HepG2 (cell line): ENCODE data around the gene HTRA2. TPM values are rescaled to one million over a fixed set of nuclear protein-coding genes. Genes with fewer than 3 reads are reported as not detected.

ENCODE experiments used
- ATAC-seq: fragments of 200-7000 bp; cut with Tn5 transposase; 3 replicates; pipeline ENCODE4 v1.9.1; 2020; ENCODE audit warnings: mild to moderate bottlenecking, moderate library complexity
- BruUV-seq: library from RNA; stranded (reverse); fragments of 400-500 nt; replicated peaks from 2 replicates; lab custom pipeline; 2021; lab: Mats Ljungman, UMichigan
- CTCF ChIA-PET: fragments of 300-600 bp; formaldehyde crosslinking; extraction: SDS; loops from one replicate; lab custom pipeline; 2021; ENCODE audit warnings: low total read pairs, inconsistent platforms, low intra/inter-chr PET ratio; lab: Yijun Ruan, JAX
- POLR2A ChIA-PET: fragments of 350-600 bp; sonication (Branson Sonifier 250); formaldehyde crosslinking; loops from one replicate; lab custom pipeline; 2020; ENCODE audit warnings: antibody characterized with exemption, inconsistent platforms; lab: Yijun Ruan, JAX
- DNase-seq: peaks from one replicate; pipeline ENCODE4 v3.0.0-alpha.2; 2015; ENCODE audit warnings: low spot score
- FAIRE-seq: peaks from 3 replicates; lab custom pipeline; 2011; peaks lifted over from hg19 to GRCh38; lab: Jason Lieb, UNC
- H2AFZ ChIP-seq: one replicate; pipeline ENCODE4 v1.6.1; 2011; ENCODE audit warnings: low read length, inconsistent platforms
- H3K27ac ChIP-seq: fragments of 300-600 bp; 3 replicates; pipeline ENCODE4 v1.8.0; 2011; ENCODE audit warnings: mixed run types, mild to moderate bottlenecking, mixed read lengths, low read length, inconsistent platforms; ENCODE audit not compliant: insufficient read depth; ENCODE audit errors: extremely low read length
- H3K27me3 ChIP-seq, 2 experiments: fragments of 200-600 bp in 1 of 2; 2 replicates in 1 of 2; 3 replicates in 1 of 2; pipeline versions ENCODE4 v1.6.0 to v1.8.0; 2011; ENCODE audit warnings: low read length in 2 of 2, mild to moderate bottlenecking in 2 of 2, moderate library complexity in 2 of 2, inconsistent platforms in 1 of 2; ENCODE audit not compliant: insufficient read depth in 2 of 2, control insufficient read depth in 1 of 2
- H3K36me3 ChIP-seq, 2 experiments: fragments of 200-600 bp in 1 of 2; replicated peaks in 1 of 2; 2 replicates in 1 of 2; 3 replicates in 1 of 2; pipeline versions ENCODE4 v1.5.1 to v1.8.0; 2011; ENCODE audit warnings: low read length in 2 of 2, inconsistent platforms in 1 of 2; ENCODE audit not compliant: insufficient read depth in 2 of 2, control insufficient read depth in 1 of 2
- H3K4me1 ChIP-seq: 2 replicates; pipeline ENCODE4 v1.5.1; 2012; ENCODE audit warnings: low read length, inconsistent platforms; ENCODE audit not compliant: insufficient read depth
- H3K4me2 ChIP-seq: 2 replicates; pipeline ENCODE4 v1.6.0; 2011; ENCODE audit warnings: low read depth, low read length, inconsistent platforms
- H3K4me3 ChIP-seq, 3 experiments: fragments of 200-600 bp in 1 of 3; sonication (generic), shearing (Covaris generic) in 1 of 3; replicated peaks in 1 of 3; 2 replicates each; pipeline ENCODE4 v1.5.1; 2011 to 2016; ENCODE audit warnings: low read length in 3 of 3, inconsistent platforms in 2 of 3, low read depth in 2 of 3, mild to moderate bottlenecking in 2 of 3, control low read depth in 1 of 3, mixed read lengths in 1 of 3; ENCODE audit not compliant: insufficient read depth in 1 of 3
- H3K79me2 ChIP-seq: one replicate; pipeline ENCODE4 v1.6.1; 2011; ENCODE audit warnings: low read length, inconsistent platforms; ENCODE audit not compliant: insufficient read depth
- H3K9ac ChIP-seq: 2 replicates; pipeline ENCODE4 v1.6.0; 2011; ENCODE audit warnings: mild to moderate bottlenecking, low read depth, low read length, inconsistent platforms; ENCODE audit not compliant: insufficient read depth
- H3K9me3 ChIP-seq: 2 replicates; pipeline ENCODE4 v1.5.1; 2012; ENCODE audit warnings: mild to moderate bottlenecking, low read length
- H4K20me1 ChIP-seq: 2 replicates; pipeline ENCODE4 v1.6.0; 2011; ENCODE audit warnings: inconsistent platforms, mild to moderate bottlenecking, low read length, moderate library complexity; ENCODE audit not compliant: insufficient read depth
- MEIS2 ChIP-seq: sonication (generic); formaldehyde crosslinking; IDR thresholded peaks from 2 replicates; pipeline ENCODE4 v1.9.0; 2021; ENCODE audit warnings: mild to moderate bottlenecking, missing genetic modification reagents
- RXRA ChIP-seq: sonication (generic); formaldehyde crosslinking; IDR thresholded peaks from 2 replicates; pipeline ENCODE4 v1.5.1; 2020; ENCODE audit warnings: missing genetic modification reagents
- ZBTB40 ChIP-seq, 2 experiments: fragments of 450-650 bp in 1 of 2; sonication (generic) in 1 of 2; formaldehyde crosslinking in 1 of 2; IDR thresholded peaks; 2 replicates each; pipeline versions ENCODE4 v1.6.1 to v1.8.0; 2016 to 2022; ENCODE audit warnings: antibody characterized with exemption in 1 of 2, mild to moderate bottlenecking in 1 of 2, missing genetic modification reagents in 1 of 2
- ZMYM4 ChIP-seq: sonication (generic); formaldehyde crosslinking; IDR thresholded peaks from 2 replicates; pipeline ENCODE4 v1.8.1; 2023; ENCODE audit warnings: mild to moderate bottlenecking, missing genetic modification reagents
- ZNF280B ChIP-seq: sonication (generic); formaldehyde crosslinking; IDR thresholded peaks from 2 replicates; pipeline ENCODE4 v1.5.0; 2020; ENCODE audit warnings: missing genetic modification reagents, mild to moderate bottlenecking, borderline replicate concordance
- ZNF746 ChIP-seq: sonication (generic); formaldehyde crosslinking; IDR thresholded peaks from 2 replicates; pipeline ENCODE4 v1.8.0; 2022; ENCODE audit warnings: mild to moderate bottlenecking, missing genetic modification reagents
- WGBS: methylation state at CpG from one replicate; pipeline ENCODE4 v1.1.6; 2017; ENCODE audit warnings: low lambda C conversion rate; 5-methylcytosine and 5-hydroxymethylcytosine counted together
- in situ Hi-C: cut with HindIII; loops from 2 replicates; pipeline ENCODE4 v1.10.0; 2017; ENCODE audit warnings: low pct_unique_long_range_greater_than_20kb; ENCODE audit not compliant: extremely low pct_ligation_motif_present
- intact Hi-C: fragments of 100-400 bp; cut with micrococcal nuclease; formaldehyde crosslinking; loops from one replicate; pipeline ENCODE4 v1.10.0; 2022; ENCODE audit not compliant: unreplicated experiment
- polyA plus RNA-seq, 8 experiments: library from polyadenylated mRNA; depleted of rRNA in 3 of 8; stranded (reverse) in 7 of 8; unstranded in 1 of 8; fragments of >200 nt; fragmentation: Illumina TruSeq in 4 of 8; extraction: Trizol in 4 of 8; gene quantifications; 2 replicates each; pipeline versions ENCODE4 v1.2.1 to v1.2.3, GENCODE V29; 2011 to 2016; ENCODE audit warnings: low read depth in 4 of 8, missing spikeins in 1 of 8, mixed read lengths in 1 of 8; ENCODE audit not compliant: insufficient read depth in 1 of 8
- total RNA-seq, 5 experiments: library from RNA; depleted of rRNA; stranded (reverse); fragments of >200 nt; fragmentation: Illumina TruSeq; extraction: Trizol; gene quantifications; 2 replicates each; pipeline ENCODE4 v1.2.3, GENCODE V29; 2016; ENCODE audit warnings: low read depth in 1 of 5

HTRA2 gene
- total and polyA plus RNA-seq, 2 of the 13 experiments (the other 11 are each of a cell fraction or from before 2014, with no cell fraction given), result 47.7 to 50.3 TPM

GRCh38 chr2:74548285-74548899 lies 18.7 kb downstream of the HTRA2 start (continued):
- TF ChIP-seq ZNF280B (no peak), ZNF746 (no peak)

GRCh38 chr2:74548900-74549826 lies 19.4 kb downstream of the HTRA2 start:
- FAIRE-seq, result no peak
- H3K79me2 ChIP-seq, result no peaks in the 10 kb centered on the region
- CTCF ChIA-PET, result no interaction called here
- TF ChIP-seq MEIS2 (CRISPR knock-in tag) (0 out of 2 replicates have a peak, but pooled peaks have one; percentile 53), ZMYM4 (CRISPR knock-in tag) (0 out of 2 replicates have a peak, but pooled peaks have one; percentile 32), ZBTB40 (IDR thresholded peaks at IDR 0.05) (no peak), ZBTB40 (CRISPR knock-in tag; IDR thresholded peaks at IDR 0.05) (0 out of 2 replicates have a peak, but pooled peaks have one; percentile 7), RXRA (CRISPR knock-in tag) (peak; percentile 68; the same call in 1 of the 2 replicates)

More at GRCh38 chr2:74548900-74549826, 19.4 kb downstream of the HTRA2 start:
- Histone ChIP-seq H3K4me2 (peak overlapping the region; percentile 74), H2AFZ (no peak overlapping the region), H3K4me1 (peaks cover 53% of the 10 kb centered on the region), H3K9me3 (no peaks in the 10 kb centered on the region), H3K36me3 (no peaks in the 10 kb centered on the region), H3K9ac (peak overlapping the region; percentile 51), H4K20me1 (no peaks in the 10 kb centered on the region), H3K27me3 (peaks cover 0 to 27% of the 10 kb centered on the region in 2 experiments; a peak in 2 of 5 replicates), H3K4me3 (peak overlapping the region; percentile 33 to 73 (median 56)), H3K27ac (no peak overlapping the region)
- ATAC-seq (peak; percentile 77), DNase-seq (peak; percentile 50)
- intact Hi-C loops, result no loop called here
- POLR2A ChIA-PET, result interaction anchor here (1.1 kb wide), 1 partner anchor 25 kb away, joined by 3 read pairs; no protein-coding TSS in a partner anchor
- no TSS peak for BruUV-seq
- WGBS, result 45% methylated on average over 42 of the region's 85 CpGs
- in situ Hi-C loops, result no loop called here
